ENCODE data around the gene EVA1C.
"Not testable (repeated sequence)": the region's sequence is repeated elsewhere in the genome, so short reads cannot be mapped to it uniquely, and the experiment has no call there.

DNA sequence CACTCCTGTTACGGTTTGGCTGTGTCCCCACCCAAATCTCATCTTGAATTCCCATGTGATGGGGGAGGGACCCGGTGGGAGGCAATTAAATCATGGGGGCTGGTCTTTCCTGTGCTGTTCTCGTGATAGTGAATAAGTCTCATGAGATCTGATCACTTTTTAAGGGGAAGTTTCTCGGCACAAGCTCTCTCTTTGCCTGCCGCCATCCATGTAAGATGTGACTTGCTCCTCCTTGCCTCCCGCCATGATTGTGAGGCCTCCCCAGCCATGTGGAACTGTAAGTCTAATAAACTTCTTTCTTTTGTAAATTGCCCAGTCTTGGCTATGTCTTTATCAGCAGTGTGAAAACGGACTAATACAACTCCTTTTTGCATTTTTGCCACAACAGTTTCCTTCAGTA lies 118.3 kb downstream of the EVA1C start:
- TF ChIP-seq, protein P1, sequence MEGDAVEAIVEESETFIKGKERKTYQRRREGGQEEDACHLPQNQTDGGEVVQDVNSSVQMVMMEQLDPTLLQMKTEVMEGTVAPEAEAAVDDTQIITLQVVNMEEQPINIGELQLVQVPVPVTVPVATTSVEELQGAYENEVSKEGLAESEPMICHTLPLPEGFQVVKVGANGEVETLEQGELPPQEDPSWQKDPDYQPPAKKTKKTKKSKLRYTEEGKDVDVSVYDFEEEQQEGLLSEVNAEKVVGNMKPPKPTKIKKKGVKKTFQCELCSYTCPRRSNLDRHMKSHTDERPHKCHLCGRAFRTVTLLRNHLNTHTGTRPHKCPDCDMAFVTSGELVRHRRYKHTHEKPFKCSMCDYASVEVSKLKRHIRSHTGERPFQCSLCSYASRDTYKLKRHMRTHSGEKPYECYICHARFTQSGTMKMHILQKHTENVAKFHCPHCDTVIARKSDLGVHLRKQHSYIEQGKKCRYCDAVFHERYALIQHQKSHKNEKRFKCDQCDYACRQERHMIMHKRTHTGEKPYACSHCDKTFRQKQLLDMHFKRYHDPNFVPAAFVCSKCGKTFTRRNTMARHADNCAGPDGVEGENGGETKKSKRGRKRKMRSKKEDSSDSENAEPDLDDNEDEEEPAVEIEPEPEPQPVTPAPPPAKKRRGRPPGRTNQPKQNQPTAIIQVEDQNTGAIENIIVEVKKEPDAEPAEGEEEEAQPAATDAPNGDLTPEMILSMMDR (conservative IDR thresholded peaks at IDR 0.05 in 1 of 2, IDR thresholded peaks at IDR 0.05 in 1 of 2; ENCODE audit: low read depth in 1 of 2, low read length in 2 of 2) = not testable (repeated sequence)
- TF ChIP-seq EZH2 (IDR thresholded peaks at IDR 0.05; ENCODE audit: low read length, missing control alignments) = not testable (repeated sequence)
